ENCODE data around the gene ANKS1A.

DNA sequence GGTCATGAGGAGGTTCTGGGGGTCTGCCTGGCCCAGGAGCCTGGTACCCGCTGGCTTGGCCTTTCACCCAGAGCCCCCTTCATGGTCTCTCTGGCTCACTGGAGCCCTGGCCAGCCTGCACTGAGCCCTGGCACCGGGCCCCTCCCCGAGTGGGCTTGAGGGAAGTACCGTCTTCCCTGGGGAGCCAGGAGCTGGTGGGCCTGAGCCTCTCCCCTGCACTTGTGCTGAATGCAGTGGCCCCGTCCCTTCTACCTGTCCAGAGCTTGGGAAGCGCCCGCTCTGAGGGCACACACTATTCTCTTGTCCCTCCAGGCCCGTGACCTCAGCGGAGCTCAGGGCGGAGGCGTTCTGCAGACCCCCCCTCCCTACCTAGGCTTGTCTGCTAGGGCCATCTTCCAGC, 189.8 kb downstream of the ANKS1A start:
- no peak for TF ChIP-seq CTCF (conservative IDR thresholded peaks at IDR 0.05; ENCODE audit: low read length)
- no peak for TF ChIP-seq EZH2phosphoT487 (IDR thresholded peaks at IDR 0.05; ENCODE audit: borderline replicate concordance)

All from Loucy (cell line).